Anterior cingulate cortex (tissue), 58 donors: ENCODE results near the gene LEMD2.
A peak's percentile ranks its signal among the peaks of the same experiment; 100 is the strongest.
"Not testable (repeated sequence)": the region's sequence is repeated elsewhere in the genome, so short reads cannot be mapped to it uniquely, and the experiment has no call there.

Experiments
- DNase-seq, 58 donors: peaks; one replicate each; lab custom pipeline; 2025; lab: John Stamatoyannopoulos, UW

Gene LEMD2

DNA sequence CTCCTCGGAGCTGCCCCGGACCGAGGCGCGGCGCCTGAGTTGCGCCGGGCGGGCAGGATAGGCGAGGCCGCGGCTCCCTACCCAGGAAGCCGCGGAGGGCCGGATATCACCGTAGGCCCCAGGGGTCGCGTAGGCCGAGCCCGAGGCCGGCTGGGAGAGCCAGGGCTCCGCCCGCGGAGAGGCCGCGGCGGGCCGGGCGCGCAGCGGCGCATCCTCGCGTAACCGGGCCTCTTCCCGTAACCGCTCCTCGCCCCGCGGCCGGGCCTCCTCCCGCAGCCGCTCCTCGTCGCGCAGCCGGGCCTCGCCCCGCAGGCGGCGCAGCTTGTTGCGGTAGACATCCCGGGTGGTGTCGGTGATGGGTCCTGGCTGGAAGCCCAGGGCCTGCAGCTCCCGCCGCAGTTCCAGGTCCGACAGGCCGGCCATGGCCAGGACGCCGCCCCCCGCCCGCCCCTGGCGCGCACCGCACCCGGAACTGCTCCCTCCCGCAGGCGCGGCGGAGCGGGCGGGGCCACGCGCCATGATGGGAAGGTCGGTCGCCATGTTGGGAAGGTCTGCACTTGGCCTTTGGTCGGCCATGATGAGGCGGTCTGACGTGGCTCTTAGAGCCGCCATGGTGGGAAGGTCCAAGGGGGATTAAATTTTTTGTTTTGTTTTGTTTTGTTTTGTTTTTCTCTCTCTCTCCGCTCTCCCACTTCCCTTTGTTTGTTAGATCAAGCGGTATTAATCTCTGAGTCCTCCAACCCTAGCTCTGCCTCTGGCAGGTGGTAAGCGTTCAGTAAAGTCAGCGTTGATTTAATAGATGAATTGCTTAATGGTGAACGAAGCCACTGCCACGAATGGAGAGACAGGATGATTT lies at the start of gene LEMD2:
TSS of gene LEMD2 (minus strand) at position 437 of the 856 bp plus-strand sequence. CDS start at position 423, 14 bp downstream.
- DNase-seq: peak; percentile 65 to 96 (median 90)

DNA sequence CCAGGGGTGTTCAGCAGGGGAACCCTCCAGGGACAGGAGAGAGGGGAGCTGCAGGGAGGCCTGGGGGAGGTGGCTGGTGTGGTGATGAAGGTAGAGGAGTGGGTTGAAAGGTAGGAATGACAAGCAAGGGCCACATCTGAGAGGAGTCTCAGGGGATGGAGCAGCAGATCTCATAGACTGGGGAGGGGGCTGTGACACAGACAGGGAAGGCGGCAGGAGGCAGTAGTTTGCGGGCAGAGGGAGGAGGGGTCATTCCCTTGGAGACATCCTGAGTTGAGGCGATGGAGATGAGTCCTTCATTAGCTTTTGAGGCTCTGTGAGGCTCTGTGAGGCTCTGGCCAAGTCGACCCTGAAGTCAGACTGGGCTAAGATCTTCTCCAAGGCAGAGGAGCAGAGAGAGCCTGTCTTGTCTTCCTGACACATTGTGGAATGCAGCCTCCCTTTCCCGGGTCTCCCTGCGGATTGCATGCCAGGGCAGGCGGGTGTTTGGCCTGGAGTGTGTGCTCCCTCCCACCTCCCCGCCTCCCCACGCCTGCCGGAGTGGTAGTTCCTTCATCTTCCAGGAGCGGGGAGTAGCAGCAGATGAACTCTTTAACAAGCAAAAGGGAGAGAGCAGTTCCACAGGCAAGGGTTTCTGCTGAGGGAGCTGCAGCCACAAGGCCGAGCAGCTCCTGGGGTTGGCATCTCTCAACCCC lies 49.2 kb upstream of the LEMD2 start:
- no peak for DNase-seq

- no peak for DNase-seq
Observed at GRCh38 chr6:33836806-33837469, 48.0 kb upstream of the LEMD2 start.

- no peak for DNase-seq
Observed at GRCh38 chr6:33834401-33835392, 45.8 kb upstream of the LEMD2 start.

DNA sequence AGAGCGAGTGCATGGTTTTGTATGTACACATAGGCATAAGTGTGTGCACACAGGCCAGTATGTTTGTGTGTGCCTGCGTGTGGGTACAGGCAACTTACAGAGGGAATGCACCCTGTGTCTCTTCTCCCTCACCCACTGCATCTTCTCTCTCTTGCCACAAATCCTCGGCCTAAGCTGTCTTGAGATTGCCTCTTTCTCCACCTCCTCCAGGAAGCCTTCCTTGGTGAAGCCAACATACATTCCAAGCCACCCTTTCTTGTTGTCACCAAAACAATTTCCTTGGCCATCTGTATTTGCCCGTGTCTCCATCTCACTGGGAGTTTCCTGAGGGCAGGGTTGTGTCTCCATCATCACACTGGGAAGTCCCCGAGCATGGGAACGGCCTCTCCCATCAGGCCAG lies 44.7 kb upstream of the LEMD2 start:
- no peak for DNase-seq

GRCh38 chr6:33832831-33833230 lies 43.9 kb upstream of the LEMD2 start:
- DNase-seq: not testable (repeated sequence)

GRCh38 chr6:33831725-33832124 lies 42.8 kb upstream of the LEMD2 start:
- DNase-seq: not testable (repeated sequence)

GRCh38 chr6:33830635-33831240 lies 41.8 kb upstream of the LEMD2 start:
- DNase-seq: no peak

- DNase-seq: no peak
Observed at GRCh38 chr6:33828764-33829731, 40.1 kb upstream of the LEMD2 start.

DNA sequence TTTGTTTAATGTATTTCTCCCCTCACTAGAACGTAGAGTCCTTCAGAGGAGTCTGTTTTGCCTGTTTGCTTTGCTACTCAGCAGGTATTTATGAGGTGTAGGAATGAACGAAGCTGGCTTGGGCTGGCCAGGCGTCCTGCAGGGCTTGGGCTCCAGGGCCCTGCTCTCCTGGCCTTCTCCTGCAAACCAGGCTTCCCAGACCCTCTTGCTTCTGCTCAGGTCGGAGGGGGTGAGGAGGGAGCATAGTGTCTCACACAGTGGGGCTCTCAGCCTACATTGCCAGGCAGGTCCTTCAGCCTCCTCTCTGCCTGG lies 39.5 kb upstream of the LEMD2 start:
- DNase-seq: no peak

DNA sequence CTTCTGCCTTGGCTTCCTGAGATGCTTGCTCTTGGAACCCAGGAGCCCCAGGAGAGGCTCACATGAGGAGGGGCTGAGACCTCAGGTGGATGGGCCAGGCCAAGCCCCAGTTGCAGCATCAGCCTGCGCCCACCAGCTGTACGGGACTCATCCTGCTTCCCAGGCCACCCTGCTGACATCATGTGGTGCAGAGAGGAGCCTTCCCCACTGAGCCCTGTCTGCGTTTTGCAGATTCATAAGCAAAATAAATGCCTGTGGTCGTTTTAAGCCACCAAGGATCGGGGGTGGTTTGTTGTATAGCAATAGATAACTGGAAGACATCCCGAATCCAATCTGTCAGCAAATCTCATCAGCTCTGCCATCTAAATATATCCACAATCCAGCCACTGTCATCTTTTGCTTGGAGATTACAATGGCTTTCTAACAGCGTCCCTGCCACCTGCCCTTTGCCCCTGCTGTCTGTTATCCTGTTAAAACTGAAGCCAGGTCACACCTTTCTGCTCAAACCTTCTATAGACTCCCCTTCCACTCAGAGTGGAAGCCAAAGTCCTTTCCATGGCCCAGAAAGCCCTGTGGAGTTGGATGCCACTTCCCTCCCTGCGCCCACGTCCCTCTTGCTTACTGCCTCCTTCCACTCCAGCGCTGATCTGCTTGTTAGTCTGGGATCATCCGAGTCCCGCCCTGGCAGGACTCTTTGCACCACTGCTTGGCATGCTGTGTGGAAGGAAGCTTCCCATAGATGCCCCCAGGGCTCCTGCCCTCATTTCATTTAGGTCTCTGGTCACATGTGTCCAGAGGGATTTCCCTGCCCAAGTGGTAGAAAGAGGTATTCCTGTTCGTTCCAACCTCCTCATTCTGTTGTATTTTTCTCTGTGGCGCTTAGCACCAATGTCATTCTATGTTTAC lies 38.9 kb upstream of the LEMD2 start:
- peak in 1 of 58 donors; percentile 24 for DNase-seq

DNA sequence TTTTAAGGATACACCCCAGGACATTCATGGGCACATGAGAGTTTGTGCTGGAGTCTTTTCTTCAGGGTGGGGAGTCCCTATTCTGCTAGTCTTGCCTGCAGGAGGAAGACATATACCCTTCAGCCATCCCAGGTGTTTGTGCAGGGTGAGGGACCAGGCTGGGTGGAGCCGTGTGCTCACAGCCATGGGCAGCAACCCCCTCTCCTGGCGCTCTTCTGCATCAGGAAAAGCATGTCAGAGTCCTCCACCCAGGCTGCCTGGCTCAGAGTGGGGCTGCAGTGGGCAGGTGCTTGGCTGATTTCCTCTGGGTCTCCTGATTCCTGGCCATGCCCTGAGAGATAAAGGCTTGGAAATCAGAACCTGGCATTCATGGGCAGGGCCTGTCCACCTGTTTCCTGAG lies 37.6 kb upstream of the LEMD2 start:
- no peak for DNase-seq

DNA sequence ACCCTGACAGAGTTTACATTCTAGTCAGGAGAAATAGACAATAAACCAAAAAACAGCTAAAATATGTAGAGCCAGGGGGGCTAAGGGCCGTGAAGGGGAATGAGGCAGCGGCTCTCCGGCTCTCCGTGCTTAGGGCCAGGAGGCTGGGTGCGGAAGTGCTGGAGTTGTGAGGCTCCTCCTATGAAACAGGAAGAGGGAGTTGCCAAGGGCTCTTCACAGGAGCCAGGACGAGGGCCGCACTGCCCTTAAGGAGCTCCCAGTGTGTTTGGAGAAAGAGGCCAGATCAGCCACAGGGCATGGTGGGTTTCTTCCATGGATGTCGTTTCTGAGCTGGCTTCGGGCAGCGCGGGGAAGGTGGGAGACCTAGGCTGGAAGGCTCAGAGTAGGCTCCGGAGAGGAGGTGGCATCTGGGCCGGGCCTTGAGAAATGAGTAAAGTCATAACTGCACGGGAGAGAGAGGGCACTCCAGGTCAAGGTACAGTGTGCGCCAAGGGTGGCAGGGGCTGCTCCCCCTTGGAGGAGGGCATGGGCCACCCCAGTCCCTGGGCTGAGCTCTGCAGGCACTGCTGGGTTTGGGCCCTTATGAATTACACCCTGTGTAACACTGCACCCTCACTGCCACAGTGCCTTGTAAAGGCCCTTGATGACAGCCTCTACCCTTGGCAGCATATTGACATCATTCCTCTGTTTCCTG lies 35.7 kb upstream of the LEMD2 start:
- DNase-seq: no peak

- no peak for DNase-seq
Observed at GRCh38 chr6:33823806-33824205, 34.9 kb upstream of the LEMD2 start.

DNA sequence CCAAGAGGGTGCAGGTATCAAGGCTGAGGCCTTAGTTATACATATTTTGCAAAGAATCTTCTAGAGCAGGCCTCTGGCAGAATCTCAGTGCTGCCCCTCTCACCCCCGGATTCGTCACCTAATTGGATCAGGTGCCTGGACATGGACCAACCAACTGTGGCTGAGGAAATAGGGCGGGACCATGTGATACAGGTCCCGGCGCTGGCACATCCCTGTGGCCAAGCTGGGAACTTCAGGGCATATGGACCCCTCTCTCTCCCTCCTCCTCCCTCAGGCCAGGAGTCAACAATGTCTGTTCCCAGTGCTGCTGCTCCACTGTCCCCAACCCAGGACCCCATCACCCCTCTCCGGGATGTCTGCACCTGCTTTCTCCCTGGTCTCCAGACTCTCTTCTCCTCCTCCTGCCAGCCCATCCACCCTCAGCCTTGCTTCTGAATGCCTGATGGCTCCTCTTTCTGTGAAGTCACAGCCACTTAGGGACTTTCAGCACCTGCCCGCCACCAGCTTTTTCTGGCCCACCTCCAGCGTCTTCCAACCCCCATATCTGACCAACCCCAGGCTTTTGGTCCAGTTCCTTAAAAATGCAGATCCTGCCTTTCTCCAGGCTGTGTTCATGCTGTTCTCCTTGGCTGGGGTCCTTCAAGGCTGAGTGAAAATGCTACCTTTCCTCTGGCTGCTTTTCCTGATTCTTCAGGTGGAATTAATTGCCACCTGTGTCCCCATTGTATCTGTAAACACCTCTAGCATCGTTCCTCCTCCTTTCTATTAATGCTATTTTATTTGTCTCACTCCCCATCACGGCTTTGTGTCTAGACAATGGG lies 33.9 kb upstream of the LEMD2 start:
- no peak for DNase-seq
